ENCODE data around the gene DRAXIN.

Gene DRAXIN

GRCh38 chr1:11725616-11726015 is 34.1 kb downstream of the DRAXIN start:
- no peak for DNase-seq (ENCODE audit: low read depth)
- no peak for TF ChIP-seq CTCF (IDR thresholded peaks at IDR 0.05; ENCODE audit: control insufficient read depth, extremely low read depth, insufficient read depth)
- no peak overlapping the region for H3K4me3 ChIP-seq (ENCODE audit: low read depth, low read length)

- no peak for TF ChIP-seq CTCF (IDR thresholded peaks at IDR 0.05; ENCODE audit: control insufficient read depth, extremely low read depth, insufficient read depth)
- DNase-seq (ENCODE audit: low read depth) = no peak
- no peak overlapping the region for H3K4me3 ChIP-seq (ENCODE audit: low read depth, low read length)
Observed at GRCh38 chr1:11727119-11727518, 35.6 kb downstream of the DRAXIN start.

- no peak for DNase-seq (ENCODE audit: low read depth)
- no peak for TF ChIP-seq CTCF (IDR thresholded peaks at IDR 0.05; ENCODE audit: control insufficient read depth, extremely low read depth, insufficient read depth)
- no peak overlapping the region for H3K4me3 ChIP-seq (ENCODE audit: low read depth, low read length)
Observed at GRCh38 chr1:11728126-11728806, 36.8 kb downstream of the DRAXIN start.

- no peak for TF ChIP-seq CTCF (IDR thresholded peaks at IDR 0.05; ENCODE audit: control insufficient read depth, extremely low read depth, insufficient read depth)
- no peak for DNase-seq (ENCODE audit: low read depth)
- no peak overlapping the region for H3K4me3 ChIP-seq (ENCODE audit: low read depth, low read length)
Observed at GRCh38 chr1:11729155-11729497, 37.6 kb downstream of the DRAXIN start.

GRCh38 chr1:11729498-11730428 is 38.3 kb downstream of the DRAXIN start:
- DNase-seq (ENCODE audit: low read depth) = no peak
- no peak for TF ChIP-seq CTCF (IDR thresholded peaks at IDR 0.05; ENCODE audit: control insufficient read depth, extremely low read depth, insufficient read depth)
- H3K4me3 ChIP-seq (ENCODE audit: low read depth, low read length) = no peak overlapping the region

- TF ChIP-seq CTCF (IDR thresholded peaks at IDR 0.05; ENCODE audit: control insufficient read depth, extremely low read depth, insufficient read depth) = no peak
- H3K4me3 ChIP-seq (ENCODE audit: low read depth, low read length) = no peak overlapping the region
Observed at GRCh38 chr1:11730429-11730891, 39.0 kb downstream of the DRAXIN start.

More at GRCh38 chr1:11730429-11730891, 39.0 kb downstream of the DRAXIN start:
- DNase-seq (ENCODE audit: low read depth) = no peak
